Ovary (tissue), 3 donors: ENCODE results near the gene BTN3A1.
"Not testable (repeated sequence)": the region's sequence is repeated elsewhere in the genome, so short reads cannot be mapped to it uniquely, and the experiment has no call there.

Source experiments
- EP300 ChIP-seq: sonication (generic); formaldehyde crosslinking; IDR thresholded peaks from one replicate; pipeline ENCODE4 v1.6.1; 2017; ENCODE audit warnings: antibody characterized with exemption
- POLR2A ChIP-seq: fragments of 450-650 bp; IDR thresholded peaks from one replicate; pipeline ENCODE4 v1.6.1; 2017; ENCODE audit warnings: antibody characterized with exemption, mild to moderate bottlenecking, moderate library complexity
- TF ChIP-seq, protein P1 (sequence below), 3 donors: fragments of 450-650 bp in 2 of 3; fragments of 200-600 bp in 1 of 3; IDR thresholded peaks; one replicate each; pipeline versions ENCODE4 v1.5.1 to v1.8.0; 2016 to 2022; ENCODE audit warnings: antibody characterized with exemption in 3 of 3, mild to moderate bottlenecking in 1 of 3
- donor health status: DM: no; HTN: no; CAD: no.

DNA sequence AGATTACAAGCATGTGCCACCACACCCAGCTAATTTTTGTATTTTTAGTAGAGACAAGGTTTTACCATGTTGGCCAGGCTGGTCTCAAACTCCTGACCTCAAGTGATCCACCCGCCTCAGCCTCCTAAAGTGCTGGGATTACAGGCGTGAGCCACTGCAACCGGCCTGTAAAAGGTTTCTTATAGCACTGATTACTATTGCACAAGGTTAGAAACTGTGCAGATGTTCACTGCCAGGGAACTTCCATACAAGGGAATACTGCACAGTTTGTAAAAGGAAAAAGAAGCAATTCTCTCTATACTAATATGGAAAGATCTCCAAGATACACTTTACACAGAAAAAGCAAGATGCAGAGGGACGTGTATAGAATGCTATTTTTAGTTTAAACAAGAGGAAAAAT, 30.3 kb upstream of the BTN3A1 start:
- TF ChIP-seq, protein P1, sequence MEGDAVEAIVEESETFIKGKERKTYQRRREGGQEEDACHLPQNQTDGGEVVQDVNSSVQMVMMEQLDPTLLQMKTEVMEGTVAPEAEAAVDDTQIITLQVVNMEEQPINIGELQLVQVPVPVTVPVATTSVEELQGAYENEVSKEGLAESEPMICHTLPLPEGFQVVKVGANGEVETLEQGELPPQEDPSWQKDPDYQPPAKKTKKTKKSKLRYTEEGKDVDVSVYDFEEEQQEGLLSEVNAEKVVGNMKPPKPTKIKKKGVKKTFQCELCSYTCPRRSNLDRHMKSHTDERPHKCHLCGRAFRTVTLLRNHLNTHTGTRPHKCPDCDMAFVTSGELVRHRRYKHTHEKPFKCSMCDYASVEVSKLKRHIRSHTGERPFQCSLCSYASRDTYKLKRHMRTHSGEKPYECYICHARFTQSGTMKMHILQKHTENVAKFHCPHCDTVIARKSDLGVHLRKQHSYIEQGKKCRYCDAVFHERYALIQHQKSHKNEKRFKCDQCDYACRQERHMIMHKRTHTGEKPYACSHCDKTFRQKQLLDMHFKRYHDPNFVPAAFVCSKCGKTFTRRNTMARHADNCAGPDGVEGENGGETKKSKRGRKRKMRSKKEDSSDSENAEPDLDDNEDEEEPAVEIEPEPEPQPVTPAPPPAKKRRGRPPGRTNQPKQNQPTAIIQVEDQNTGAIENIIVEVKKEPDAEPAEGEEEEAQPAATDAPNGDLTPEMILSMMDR (IDR thresholded peaks at IDR 0.05): not testable (repeated sequence)
- not testable (repeated sequence) for TF ChIP-seq POLR2A, EP300
